RWPE1 (cell line): Measurements from ENCODE around the gene KIF3C.
"Not testable (repeated sequence)": the region's sequence is repeated elsewhere in the genome, so short reads cannot be mapped to it uniquely, and the experiment has no call there.

ENCODE experiments used
- CTCF ChIA-PET: fragments of 350-600 bp; sonication (Branson Sonifier 250); formaldehyde crosslinking; extraction: SDS; loops from one replicate; lab custom pipeline; 2021; lab: Yijun Ruan, JAX
- POLR2A ChIA-PET: fragments of 400-600 bp; formaldehyde crosslinking; extraction: SDS; loops from one replicate; lab custom pipeline; 2020; ENCODE audit warnings: antibody characterized with exemption; ENCODE audit not compliant: low non-redundant PET; lab: Yijun Ruan, JAX
- DNase-seq: peaks from one replicate; pipeline ENCODE4 v3.0.0; 2012; ENCODE audit warnings: low spot score
- H3K27ac ChIP-seq: fragments of 450-650 bp; 2 replicates; pipeline ENCODE4 v1.5.1; 2017
- CTCF ChIP-seq: fragments of 450-650 bp; conservative IDR thresholded peaks from 2 replicates; pipeline ENCODE4 v1.5.1; 2017; ENCODE audit warnings: low read depth, mild to moderate bottlenecking

KIF3C gene

DNA sequence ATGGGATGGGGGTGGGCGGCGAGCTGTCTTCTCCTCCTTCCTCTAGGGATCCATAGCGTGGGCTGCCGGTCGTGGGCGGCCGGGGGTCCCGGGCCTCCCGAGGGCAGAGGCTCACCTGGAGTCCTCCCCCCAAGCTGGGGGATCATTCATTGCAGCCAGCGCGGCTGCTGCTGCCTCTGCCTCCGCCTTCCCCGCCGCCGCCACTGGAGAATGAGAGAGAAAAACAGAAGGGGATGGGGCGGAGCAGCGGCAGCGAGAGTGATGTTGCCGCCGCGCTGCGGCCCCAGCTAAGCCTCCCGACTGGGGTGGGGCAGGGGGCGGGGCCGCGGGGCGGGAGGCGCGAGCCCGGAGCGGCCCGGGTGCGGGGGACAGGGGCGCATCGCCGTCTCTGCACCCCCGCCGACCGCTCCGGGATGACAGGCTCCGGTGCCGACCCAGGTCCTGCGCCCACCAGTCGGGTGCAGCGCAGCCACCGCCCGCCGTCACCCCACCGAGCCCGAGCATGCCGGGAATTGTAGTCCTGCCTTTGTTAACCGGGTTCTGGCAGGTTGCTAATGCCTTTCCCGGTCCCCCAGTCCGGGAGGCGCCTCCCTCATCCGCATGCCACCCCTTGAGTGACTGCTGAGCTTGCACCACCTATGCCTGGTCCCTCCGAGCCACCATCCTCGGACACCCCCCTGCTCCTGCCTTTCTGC lies at the start of gene KIF3C:
Gene KIF3C (minus strand): TSS at position 225 of the 695 bp plus-strand sequence. CDS start 580 bp downstream, outside the sequence.
- POLR2A ChIA-PET = interaction anchor here (0.9 kb wide), 1 partner anchor 104 kb away, joined by 3 read pairs; the partner anchor contains the start of gene ASXL2
- H3K27ac ChIP-seq = peak within 1 kb of the TSS; percentile 74

GRCh38 chr2:26028083-26028482 lies 45.8 kb upstream of the KIF3C start:
- POLR2A ChIA-PET, DNase-seq, H3K27ac ChIP-seq: not testable (repeated sequence)
- CTCF ChIA-PET = interaction anchor here (0.6 kb wide), 1 partner anchor 110 kb away, joined by 4 read pairs; no protein-coding TSS in a partner anchor

More for the DNA sequence above, at the start of gene KIF3C:
- no peak for TF ChIP-seq CTCF
- peak; percentile 71 for DNase-seq
- CTCF ChIA-PET = interaction anchor here (1.4 kb wide), 1 partner anchor 32 kb away, joined by 3 read pairs; no protein-coding TSS in a partner anchor

DNA sequence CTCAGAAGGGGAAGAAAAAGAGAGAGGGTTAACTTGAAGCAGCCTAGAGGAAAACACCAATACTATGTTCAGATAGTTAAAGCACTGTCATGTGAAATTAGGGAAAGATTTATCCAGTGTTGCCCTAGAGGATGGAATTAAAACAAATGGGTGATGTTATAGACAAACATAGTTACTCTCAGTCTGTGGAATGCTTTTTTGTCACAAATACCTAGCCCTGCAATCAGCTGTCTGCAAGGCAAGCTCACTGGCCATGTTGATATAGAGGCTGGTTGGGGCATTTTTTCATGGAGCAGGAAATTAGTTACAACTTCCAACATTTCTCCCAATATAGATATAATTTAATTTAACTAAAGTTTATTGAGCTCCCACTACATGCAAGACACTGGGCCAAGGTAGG lies 43.2 kb upstream of the KIF3C start:
- ChIA-PET CTCF (no interaction called here), POLR2A (no interaction called here)
- DNase-seq = no peak
- no peak overlapping the region for H3K27ac ChIP-seq
- no peak for TF ChIP-seq CTCF

- CTCF ChIA-PET = no interaction called here
- no peak overlapping the region for H3K27ac ChIP-seq
- no peak for TF ChIP-seq CTCF
- POLR2A ChIA-PET = no interaction called here
- no peak for DNase-seq
These were observed 42.0 kb upstream of the KIF3C start for GRCh38 chr2:26024260-26024659.

GRCh38 chr2:26020231-26020640 lies 37.9 kb upstream of the KIF3C start:
- CTCF ChIA-PET = no interaction called here
- TF ChIP-seq CTCF = no peak
- peak overlapping the region; percentile 91 for H3K27ac ChIP-seq
- POLR2A ChIA-PET = no interaction called here
- no peak for DNase-seq

- POLR2A ChIA-PET = interaction anchor here (0.6 to 1.5 kb wide), 3 partner anchors 9 to 15 kb away, joined by 3 to 7 read pairs (median 7); partner anchors contain the start of gene RAB10
- peak overlapping the region; percentile 91 for H3K27ac ChIP-seq
These were observed 36.1 kb upstream of the KIF3C start for GRCh38 chr2:26018184-26019055.

More at GRCh38 chr2:26018184-26019055, 36.1 kb upstream of the KIF3C start:
- CTCF ChIA-PET = interaction anchor here (1.0 kb wide), 1 partner anchor 27 kb away, joined by 3 read pairs; no protein-coding TSS in a partner anchor
- DNase-seq = peak; percentile 96
- no peak for TF ChIP-seq CTCF
